ENCODE data around the gene QPCTL. TPM values are rescaled to one million over a fixed set of nuclear protein-coding genes. Genes with fewer than 3 reads are reported as not detected.

Gene QPCTL
- polyA plus RNA-seq, 1 of the 3 experiments (the other 2 are of a cell fraction) = 17.6 TPM

GRCh38 chr19:45645068-45645630 lies 47.3 kb upstream of the QPCTL start:
- Histone ChIP-seq H3K9me2 (no peaks in the 10 kb centered on the region), H3K9ac (peak overlapping the region; percentile 26), H3K9me3 (no peaks in the 10 kb centered on the region), H3K4me2 (peak overlapping the region; percentile 86), H3K27me3 (ENCODE audit: insufficient read depth) (no peaks in the 10 kb centered on the region), H4K20me1 (ENCODE audit: insufficient read depth) (no peaks in the 10 kb centered on the region), H3K36me3 (replicated peaks in 1 of 2; ENCODE audit: control insufficient read depth in 1 of 2, insufficient read depth in 2 of 2, low read length in 1 of 2) (no peaks in the 10 kb centered on the region), H3K27ac (ENCODE audit: low read depth in 2 of 2, low read length in 1 of 2) (peak overlapping the region in 1 of 2 experiments; percentile 85; a peak in 3 of 4 replicates), H2AFZ (ENCODE audit: low read depth) (peak overlapping the region; percentile 82), H3K4me3 (ENCODE audit: low read depth in 2 of 2, low read length in 1 of 2) (peak overlapping the region; percentile 61 to 81), H3K79me2 (ENCODE audit: insufficient read depth) (no peaks in the 10 kb centered on the region), H3F3A (replicated peaks; ENCODE audit: insufficient read depth) (peaks cover 12% of the 10 kb centered on the region), H3K4me1 (ENCODE audit: control insufficient read depth in 1 of 2, insufficient read depth in 2 of 2, low read depth in 1 of 2, low read length in 1 of 2) (peaks cover 6 to 17% of the 10 kb centered on the region in 2 experiments; a peak in 1 of 4 replicates)
- 16% methylated on average over 13 of the region's 35 CpGs for WGBS (ENCODE audit: low lambda C conversion rate)
- ChIA-PET CTCF (interaction anchor here (0.9 to 5.4 kb wide), 8 partner anchors 13 to 206 kb away, joined by 3 to 53 read pairs (median 7); partner anchors contain the start of gene QPCTL), POLR2A (interaction anchor here (0.5 to 1.4 kb wide), 3 partner anchors 13 to 126 kb away, joined by 3 to 6 read pairs (median 3); partner anchors contain the start of gene QPCTL)
- no peak for TF ChIP-seq RAD21 (IDR thresholded peaks at IDR 0.05; ENCODE audit: low read length)
- no peak for TF ChIP-seq NFIC (IDR thresholded peaks at IDR 0.05; ENCODE audit: borderline replicate concordance)
- TF ChIP-seq JUND (IDR thresholded peaks at IDR 0.05) = no peak
- TF ChIP-seq YY1 (IDR thresholded peaks at IDR 0.05; ENCODE audit: low read depth) = no peak
- no peak for TF ChIP-seq TCF12 (IDR thresholded peaks at IDR 0.05)
- no peak for TF ChIP-seq GABPA (IDR thresholded peaks at IDR 0.05; ENCODE audit: low read depth)
- TF ChIP-seq MXI1 (IDR thresholded peaks at IDR 0.05; ENCODE audit: low read depth, low read length) = no peak
- TF ChIP-seq NRF1 (IDR thresholded peaks at IDR 0.05; ENCODE audit: low read depth, low read length) = no peak
- no peak for TF ChIP-seq RFX5 (IDR thresholded peaks at IDR 0.05; ENCODE audit: low read length)
- TF ChIP-seq USF2 (IDR thresholded peaks at IDR 0.05; ENCODE audit: borderline replicate concordance, low read depth, low read length) = no peak
- TF ChIP-seq SMC3 (IDR thresholded peaks at IDR 0.05; ENCODE audit: low read depth, low read length) = no peak
- TF ChIP-seq FOXM1 (IDR thresholded peaks at IDR 0.05; ENCODE audit: low read depth) = no peak
- DNase-seq = no peak

- no peaks in the 10 kb centered on the region for H3K9me2 ChIP-seq
- H3K9ac ChIP-seq = peak overlapping the region; percentile 26; the same call in 1 of the 2 replicates
- H3F3A ChIP-seq (replicated peaks; ENCODE audit: insufficient read depth) = peaks cover 12% of the 10 kb centered on the region
- WGBS (ENCODE audit: low lambda C conversion rate) = 2% methylated on average over 24 of the region's 27 CpGs
- H3K36me3 ChIP-seq (replicated peaks in 1 of 2; ENCODE audit: control insufficient read depth in 1 of 2, insufficient read depth in 2 of 2, low read length in 1 of 2) = no peaks in the 10 kb centered on the region
- peak overlapping the region; percentile 59 to 85; a peak in 3 of 4 replicates for H3K27ac ChIP-seq (ENCODE audit: low read depth in 2 of 2, low read length in 1 of 2)
- H3K4me1 ChIP-seq (ENCODE audit: control insufficient read depth in 1 of 2, insufficient read depth in 2 of 2, low read depth in 1 of 2, low read length in 1 of 2) = peaks cover 6 to 17% of the 10 kb centered on the region in 2 experiments; a peak in 1 of 4 replicates
- H3K4me3 ChIP-seq (ENCODE audit: low read depth in 2 of 2, low read length in 1 of 2) = peak overlapping the region; percentile 61 to 81
- DNase-seq = peak; percentile 97
- no peaks in the 10 kb centered on the region for H3K27me3 ChIP-seq (ENCODE audit: insufficient read depth)
- H3K79me2 ChIP-seq (ENCODE audit: insufficient read depth) = no peaks in the 10 kb centered on the region
- ChIA-PET POLR2A (interaction anchor here (0.5 to 1.4 kb wide), 4 partner anchors 14 to 178 kb away, joined by 3 to 6 read pairs (median 3); partner anchors contain the start of genes FOSB and QPCTL), CTCF (interaction anchor here (0.7 to 5.4 kb wide), 7 partner anchors 25 to 207 kb away, joined by 3 to 49 read pairs (median 5); partner anchors contain the start of gene QPCTL)
- peak overlapping the region; percentile 82 for H2AFZ ChIP-seq (ENCODE audit: low read depth)
- H4K20me1 ChIP-seq (ENCODE audit: insufficient read depth) = no peaks in the 10 kb centered on the region
- no peaks in the 10 kb centered on the region for H3K9me3 ChIP-seq
- TF ChIP-seq MAX (IDR thresholded peaks at IDR 0.05; ENCODE audit: low read depth) = peak; percentile 71; the same call in 1 of the 2 replicates
- TF ChIP-seq TEAD4 (IDR thresholded peaks at IDR 0.05; ENCODE audit: borderline replicate concordance, insufficient read depth) = no peak
- TF ChIP-seq REST (IDR thresholded peaks at IDR 0.05; ENCODE audit: low read depth, low read length) = 0 out of 2 replicates have a peak, but pooled peaks have one; percentile 62
- peak; percentile 42; the same call in 1 of the 2 replicates for TF ChIP-seq MXI1 (IDR thresholded peaks at IDR 0.05; ENCODE audit: low read depth, low read length)
- TF ChIP-seq RCOR1 (IDR thresholded peaks at IDR 0.05; ENCODE audit: low read length) = peak; percentile 85
- 0 out of 2 replicates have a peak, but pooled peaks have one; percentile 16 for TF ChIP-seq NRF1 (IDR thresholded peaks at IDR 0.05; ENCODE audit: low read depth, low read length)
- peak; percentile 94 for TF ChIP-seq RFX5 (IDR thresholded peaks at IDR 0.05; ENCODE audit: low read length)
- TF ChIP-seq CHD2 (IDR thresholded peaks at IDR 0.05; ENCODE audit: low read length, partially characterized antibody) = peak; percentile 60
- peak; percentile 47; the same call in 1 of the 2 replicates for TF ChIP-seq JUND (IDR thresholded peaks at IDR 0.05)
- TF ChIP-seq IRF3 (IDR thresholded peaks at IDR 0.05; ENCODE audit: low read depth, low read length) = peak; percentile 73
- no peak for TF ChIP-seq EZH2phosphoT487 (IDR thresholded peaks at IDR 0.05; ENCODE audit: borderline replicate concordance, low read depth)
- H3K4me2 ChIP-seq = peak overlapping the region; percentile 86
Observed at GRCh38 chr19:45645631-45646344, 46.7 kb upstream of the QPCTL start.

Data from SK-N-SH (cell line).